ENCODE results near the gene CPSF4L.

The CPSF4L gene

DNA sequence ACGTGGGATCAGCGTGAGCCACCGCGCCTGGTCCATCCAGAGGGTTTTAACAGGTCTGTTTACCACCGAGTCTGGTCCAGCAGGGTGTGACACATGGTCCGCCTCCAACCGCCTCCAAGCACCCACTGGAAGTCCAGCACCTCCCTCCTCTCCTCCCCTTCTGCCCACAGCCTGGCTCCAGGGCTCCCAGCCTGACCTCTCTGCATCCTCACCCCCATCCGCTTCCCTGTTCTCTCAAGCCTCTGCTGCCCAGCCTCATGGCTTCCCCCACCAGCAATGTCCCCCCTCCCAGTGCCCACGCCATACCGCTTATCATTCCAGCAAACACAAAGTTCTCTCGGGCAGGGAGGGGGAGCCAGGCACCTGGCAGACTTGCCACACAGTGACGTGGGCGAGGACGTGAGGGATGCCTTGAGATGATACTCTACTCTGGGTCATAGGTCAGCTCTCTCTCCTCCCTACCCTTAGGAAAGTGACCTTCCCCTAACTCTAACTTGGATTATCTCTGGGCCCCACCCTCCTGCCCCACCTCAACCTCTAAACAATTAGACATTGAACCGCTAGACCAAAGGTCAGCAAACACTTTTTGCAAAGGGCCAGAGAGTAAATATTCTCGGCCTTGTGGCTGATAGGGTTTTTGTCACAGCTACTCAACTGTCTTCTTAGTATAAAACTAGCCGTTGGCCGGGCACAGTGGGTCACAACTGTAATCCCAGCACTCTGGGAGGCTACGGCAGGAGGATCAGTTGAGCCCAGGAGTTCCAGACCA, 27.0 kb upstream of the CPSF4L start:
- DNase-seq = peak; percentile 28

DNA sequence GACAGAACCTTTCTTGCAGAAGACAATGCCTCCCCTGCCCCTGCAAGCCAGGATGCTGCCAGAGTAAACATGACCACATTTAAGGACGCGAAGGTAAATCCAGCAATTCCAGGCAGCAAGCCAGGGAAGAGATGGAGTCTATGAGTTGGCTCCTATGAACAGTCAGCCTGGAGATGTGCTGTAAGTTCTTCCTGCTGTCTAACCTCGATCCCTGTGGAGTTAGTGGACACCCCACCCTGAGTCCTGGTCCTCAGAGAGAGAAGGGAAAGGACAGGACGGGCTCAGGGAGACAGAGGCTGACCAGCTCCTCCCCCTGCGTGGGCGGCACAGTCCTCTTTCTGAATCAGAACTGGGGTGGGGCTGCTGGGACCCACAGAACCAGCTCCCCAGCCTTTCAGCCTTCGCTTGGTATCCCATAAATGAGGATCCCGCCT, 25.2 kb upstream of the CPSF4L start:
- no peak for DNase-seq

DNA sequence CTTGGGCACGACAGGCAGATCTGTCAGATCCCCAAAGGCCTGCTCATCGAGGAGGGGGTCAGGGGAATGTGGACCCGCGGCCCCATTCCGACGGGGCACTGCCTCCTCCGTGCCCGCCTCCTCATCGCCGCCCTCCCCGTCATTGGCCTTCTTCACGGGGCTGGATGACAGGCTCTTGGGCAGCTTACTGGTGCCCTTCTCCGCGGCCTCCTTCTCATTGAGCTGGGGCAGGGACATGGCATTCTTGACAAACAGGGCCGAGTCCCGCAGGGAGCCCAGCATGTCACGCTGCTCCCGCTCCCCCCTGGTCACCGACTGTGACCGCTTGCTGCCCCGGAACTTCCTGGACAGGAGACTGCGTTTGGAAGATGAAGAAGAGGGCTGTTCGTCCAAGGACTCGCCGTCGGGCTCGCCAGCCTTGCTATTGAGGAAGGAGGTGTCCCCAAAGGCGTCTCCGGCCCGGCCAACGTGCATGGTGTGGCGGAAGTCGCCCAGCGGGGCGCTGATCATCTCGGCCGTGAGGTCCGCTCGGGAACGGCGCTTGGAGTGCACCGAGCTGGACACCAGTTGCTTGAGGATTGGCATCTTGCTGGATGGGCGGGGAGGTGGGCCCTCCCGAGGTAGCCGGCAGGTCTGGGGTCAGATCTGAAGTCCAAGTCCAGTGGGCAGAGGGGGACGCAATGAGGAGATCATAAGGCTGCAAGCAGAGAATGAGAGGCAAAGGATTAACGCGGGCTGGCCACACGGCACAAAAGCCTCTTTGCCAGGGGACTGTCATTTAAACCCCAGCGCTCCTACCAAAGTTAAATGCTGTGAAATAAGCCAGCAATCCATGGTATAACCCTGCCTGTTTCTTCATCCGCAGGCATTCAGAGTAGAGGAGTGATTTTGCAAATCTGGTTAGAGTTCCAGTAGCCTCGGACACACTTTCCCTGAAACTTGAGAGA, 24.5 kb upstream of the CPSF4L start:
- DNase-seq = no peak

DNA sequence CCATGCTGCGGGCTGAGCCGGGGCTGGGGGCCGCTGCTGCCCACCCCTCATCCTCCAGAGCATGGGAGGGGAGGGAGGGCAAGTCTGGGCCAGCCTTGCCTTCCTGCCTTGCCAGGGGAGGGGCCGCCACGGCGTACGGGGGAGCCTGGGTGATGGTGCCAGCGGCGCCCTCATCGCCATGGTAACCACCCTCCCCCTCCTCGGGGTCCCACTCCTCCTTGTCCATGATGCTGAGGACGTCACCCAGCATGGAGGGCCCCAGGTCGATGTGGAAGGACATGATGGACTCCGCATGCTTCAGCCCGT, 23.9 kb upstream of the CPSF4L start:
- DNase-seq = no peak

DNA sequence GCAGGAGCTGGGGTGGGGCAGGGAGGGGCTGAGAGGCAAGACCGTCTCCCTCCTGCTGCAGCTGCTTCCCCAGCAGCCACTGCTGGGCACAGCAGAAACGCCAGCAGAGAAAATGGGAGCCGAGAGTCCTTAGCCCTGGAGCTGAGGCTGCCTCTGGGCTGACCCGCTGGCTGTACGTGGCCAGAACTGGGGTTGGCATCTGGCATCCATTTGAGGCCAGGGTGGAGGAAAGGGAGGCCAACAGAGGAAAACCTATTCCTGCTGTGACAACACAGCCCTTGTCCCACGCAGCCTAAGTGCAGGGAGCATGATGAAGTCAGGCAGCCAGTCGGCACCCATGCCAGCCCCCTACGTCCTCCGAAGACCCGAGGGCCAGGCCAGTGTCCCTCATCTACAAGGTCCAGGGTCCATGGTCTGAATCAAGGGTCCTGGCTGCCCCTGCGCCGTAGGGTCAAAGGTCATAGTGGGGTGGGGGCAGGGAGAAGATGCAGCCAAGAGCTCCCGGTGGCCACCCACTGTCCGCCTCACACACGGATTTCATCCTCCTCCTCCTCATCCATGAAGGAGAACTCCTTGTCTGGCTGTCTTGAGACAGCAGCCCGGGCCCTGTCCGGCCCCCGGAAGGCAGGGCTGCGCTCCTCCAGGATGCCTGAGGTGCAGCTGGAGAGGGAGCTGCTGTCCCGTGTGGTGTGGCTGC, 23.4 kb upstream of the CPSF4L start:
- no peak for DNase-seq

DNA sequence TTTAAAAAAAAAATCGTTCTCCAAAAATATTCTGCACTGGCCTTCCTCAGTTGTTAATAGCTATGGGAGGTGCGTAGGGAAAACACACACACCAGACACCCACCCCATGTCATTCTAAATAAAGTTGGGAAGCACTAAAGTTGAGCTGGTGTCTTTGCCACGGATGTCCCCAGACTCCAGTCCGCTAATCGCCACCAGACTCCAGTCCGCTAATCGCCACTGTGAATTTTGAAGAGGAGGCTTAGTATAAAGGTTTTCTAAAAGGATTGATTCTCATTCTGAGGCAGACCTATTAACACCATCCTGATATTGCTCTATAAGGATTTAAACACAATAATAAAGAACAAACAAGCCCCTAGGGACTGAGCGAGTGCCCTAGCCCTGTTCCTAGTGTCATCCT, 22.7 kb upstream of the CPSF4L start:
- no peak for DNase-seq

DNA sequence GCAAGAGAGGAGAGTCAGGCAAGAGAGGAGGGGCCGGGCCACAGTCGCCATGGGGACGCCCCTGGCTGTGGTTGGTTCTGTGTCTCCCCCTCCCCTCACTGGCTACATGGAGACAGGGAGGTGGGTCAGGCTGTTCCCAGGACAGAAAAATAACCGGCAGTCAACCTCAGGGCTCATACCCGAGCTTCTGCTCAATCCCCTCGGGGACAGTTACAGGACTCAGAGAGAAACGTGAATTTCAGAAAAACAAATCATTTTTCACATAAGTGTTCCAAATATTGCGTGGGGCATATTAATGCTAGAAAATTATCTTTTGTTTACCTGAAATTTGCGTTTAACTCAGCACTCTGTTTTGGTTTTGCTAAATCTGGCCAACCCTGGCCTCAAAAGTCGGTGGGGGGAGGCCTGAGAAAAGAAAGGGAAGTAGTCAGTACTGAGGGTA, 22.2 kb upstream of the CPSF4L start:
- no peak for DNase-seq

DNA sequence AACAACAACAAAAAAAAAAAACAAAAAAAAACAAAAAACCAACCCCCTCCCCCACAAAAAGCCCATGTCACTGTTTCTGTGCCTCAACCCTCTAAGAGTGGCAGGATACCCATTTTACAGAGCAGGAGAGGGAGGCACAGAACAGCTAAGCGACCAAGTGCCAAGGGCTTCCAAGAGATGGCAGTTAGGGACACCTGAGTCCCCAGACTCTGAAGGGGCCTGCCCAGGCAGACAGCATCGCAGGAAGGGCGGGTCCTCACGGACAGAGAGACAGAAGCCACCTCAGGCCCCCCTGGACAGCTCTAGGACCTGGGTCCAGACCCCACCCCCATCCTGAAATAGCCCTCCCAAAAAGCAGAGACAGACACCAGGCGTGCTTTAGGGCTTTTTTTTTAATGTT, 21.6 kb upstream of the CPSF4L start:
- DNase-seq = no peak

DNA sequence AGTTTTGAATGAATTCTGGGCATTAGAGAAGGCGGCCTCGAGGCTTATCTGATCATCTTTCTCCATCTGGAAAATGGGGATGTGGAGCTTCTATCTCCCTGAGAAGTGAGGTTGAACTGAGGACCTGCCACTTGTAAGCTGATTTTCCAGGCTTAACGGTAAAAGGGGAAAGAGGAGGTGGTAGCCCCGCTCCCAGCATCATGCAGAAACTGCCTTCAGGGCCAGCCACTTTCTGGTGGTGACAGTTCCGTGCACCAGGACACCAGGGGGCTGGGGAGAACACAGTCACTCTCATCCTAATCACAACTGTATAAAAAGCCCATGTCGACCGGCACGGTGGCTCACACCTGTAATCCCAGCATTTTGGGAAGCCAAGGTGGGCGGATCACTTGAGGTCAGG, 20.9 kb upstream of the CPSF4L start:
- DNase-seq = no peak

DNA sequence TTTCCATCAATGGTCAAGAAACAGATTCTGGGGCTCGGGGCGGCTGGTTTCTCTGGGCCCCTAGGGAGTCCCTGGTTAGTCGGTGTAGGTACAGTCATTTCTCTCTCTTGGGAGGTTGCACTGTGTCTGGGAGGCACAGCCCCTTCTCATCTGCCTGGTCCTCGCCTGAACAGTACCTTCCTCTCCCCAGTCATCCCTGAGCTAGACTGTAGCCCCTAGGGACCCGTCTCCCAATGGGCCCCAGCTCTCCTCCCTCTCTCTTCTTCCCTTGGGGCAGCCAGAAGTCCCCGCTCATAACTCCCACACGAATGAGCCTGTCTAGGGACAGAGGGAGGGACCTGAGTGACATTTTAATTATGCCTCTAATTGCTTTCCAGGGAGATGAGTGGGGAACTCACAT, 20.2 kb upstream of the CPSF4L start:
- DNase-seq = no peak

DNA sequence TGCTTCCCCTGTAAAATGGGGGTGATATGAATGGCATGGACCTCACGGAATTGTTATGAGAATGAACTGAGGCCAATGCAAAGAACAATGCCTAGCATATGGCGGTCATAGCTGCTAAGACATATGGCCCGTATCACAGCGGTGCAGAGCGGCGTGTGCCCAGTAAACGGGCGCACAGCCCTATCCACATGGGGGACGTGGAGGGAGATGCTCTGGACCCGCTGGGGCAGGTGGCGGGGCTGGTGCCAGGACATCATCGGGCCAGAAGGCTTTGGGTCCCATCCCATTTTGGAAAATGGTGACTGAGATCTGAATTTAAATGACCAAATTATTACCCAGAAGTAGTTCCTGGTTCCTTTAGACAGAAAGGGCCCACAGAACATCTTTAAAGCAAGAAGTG, 18.5 kb upstream of the CPSF4L start:
- DNase-seq = no peak

DNA sequence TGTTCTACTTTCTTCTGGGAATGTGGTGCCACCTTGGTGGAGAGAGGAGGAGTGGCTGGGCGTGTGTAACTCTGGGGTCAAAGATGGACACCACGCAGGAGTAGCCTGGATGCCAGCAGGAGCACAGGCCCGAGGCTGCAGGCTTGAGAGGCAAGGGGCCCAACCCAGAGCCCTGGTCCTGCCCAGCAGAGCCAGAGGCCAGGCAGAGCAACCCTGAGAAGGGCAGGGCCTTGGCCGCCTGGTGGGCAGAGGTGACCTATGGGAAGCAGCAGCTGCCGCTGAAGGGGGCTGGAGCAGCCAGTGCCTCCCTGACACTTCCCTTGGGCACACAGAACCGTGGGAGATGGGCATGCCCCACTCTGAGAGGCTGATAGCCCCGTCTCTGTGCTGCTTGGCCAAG, 18.0 kb upstream of the CPSF4L start:
- DNase-seq = no peak

DNA sequence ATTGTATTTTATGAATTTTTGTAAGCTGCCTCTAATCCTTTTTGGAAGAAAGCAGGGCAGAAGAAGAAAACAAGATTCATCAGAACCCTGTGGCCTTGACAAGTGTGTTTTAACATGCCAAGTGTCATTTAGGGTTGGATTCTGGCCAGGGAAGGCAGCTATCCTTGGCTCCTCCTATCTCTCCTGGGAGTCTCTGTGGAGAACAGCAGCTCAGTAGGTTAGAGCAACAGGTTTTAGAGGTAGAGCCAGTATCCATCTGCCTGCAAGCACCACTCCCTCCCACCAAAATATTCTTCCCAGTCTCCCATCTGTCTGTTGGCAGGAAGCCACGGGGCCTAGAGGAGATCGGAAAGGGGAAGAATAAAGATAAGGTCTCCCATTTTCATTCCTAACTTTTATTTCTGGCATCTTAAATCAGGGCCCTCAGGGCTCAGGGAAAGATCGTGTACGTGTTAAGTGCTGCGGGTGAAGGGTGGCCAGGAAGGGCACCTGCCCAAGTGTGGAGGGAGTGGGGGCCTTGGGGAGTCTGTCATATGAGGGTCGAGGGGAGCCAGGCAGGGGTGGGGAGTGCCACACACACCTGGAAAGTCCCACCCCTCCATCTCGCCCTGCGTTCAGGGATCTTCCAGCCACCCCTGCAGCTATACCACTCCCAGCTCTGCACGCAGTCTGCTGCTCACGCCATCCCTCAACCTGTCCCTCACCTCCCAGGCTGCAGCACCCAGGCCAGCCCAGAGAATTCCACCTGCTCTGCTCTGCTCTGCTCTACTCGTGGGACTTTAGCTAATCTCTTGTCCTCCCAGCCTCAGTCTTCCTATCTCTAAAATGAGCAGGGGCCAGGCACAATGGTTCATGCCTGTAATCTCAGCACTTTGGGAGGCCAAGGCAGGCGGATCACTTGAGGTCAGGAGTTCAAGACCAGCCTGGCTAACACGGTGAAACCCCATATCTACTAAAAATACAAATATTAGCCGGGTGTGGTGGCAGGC, 17.1 kb upstream of the CPSF4L start:
- no peak for DNase-seq

DNA sequence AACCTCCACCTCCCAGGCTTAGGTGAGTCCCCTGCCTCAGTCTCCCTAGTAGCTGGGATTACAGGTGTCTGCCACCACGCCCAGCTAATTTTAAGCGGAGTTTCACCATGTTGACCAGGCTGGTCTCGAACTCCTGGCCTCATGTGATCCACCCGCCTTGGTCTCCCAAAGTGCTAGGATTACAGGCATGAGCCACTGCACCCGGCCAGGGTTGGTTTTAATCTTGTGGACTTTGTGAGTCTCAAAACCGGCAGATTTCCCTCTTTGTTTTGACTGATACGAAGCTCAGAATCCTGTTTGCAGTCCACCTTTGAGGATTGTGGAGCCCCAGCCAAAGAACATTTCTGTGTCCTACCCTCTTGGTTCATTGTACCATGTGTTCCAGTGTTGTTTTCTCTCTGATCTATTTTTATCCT, 16.4 kb upstream of the CPSF4L start:
- no peak for DNase-seq

DNA sequence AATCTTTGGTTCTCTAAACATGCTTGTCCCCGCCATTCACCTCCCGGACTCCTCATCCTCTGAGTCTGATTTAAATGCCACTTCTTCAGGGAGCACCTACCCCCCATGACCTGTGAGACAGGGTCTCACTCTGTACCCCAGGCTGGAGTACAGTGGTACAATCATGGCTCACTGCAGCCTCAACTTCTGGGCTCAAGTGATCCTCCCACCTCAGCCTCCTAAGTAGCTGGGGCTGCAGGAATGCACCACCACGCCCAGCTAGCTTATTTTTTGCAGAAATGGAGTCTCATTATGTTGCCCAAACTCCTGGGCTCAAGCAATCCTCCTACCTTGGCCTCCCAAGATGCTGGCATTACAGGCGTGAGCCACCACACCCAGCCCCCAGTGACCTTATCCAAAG, 12.8 kb upstream of the CPSF4L start:
- DNase-seq = no peak

DNA sequence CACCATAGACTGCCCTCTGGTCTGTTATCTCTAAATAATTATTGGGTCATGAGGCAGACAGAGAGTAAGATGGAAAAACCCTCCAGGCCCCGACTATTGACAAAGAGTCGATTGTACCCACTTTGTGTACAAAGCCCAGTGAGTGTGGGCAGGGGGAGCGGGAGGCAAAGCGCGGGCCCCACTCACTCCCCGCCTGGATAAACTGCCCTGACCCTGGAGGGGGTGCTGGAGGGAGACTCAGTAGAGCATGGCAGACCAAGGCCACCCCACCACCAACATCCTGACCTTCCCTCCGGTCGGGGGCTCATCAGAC, 11.2 kb upstream of the CPSF4L start:
- DNase-seq = no peak

DNA sequence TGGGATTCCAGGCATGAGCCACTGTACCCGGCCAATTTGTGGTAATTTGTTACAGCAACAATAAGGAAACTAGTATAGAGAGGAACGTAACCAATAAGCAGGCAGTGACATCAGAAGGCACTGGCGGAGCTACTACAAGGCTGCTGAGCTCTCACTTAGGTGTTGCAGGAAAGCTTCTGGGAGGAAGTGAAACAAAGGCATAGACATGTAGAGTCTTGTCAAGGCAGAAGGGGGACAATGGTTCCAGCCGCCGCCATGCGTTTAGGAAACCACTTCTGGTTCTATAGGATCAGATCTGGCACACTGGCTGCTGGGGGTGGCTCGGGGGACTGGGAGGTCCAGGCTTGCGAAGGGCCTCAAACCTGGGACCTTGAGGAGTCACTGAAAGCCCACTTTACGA, 9.4 kb upstream of the CPSF4L start:
- DNase-seq = no peak

DNA sequence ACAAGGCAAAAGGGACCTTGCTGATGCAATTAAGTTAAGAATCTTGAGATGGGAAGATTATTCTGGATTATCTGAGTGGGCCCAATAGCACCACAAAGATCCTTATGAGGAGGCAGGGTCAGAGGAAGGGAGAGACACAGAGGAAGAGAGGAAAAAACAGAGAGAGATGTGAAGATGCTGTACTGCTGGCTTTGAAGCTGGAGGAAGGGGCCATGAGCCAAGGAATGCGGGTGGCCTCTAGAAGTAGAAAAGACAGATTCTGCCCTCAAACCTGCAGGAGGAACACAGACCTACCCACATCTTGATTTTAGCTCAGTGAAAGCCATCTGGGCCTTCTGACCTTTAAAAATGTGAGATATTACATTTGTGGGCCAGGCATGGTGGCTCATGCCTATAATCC, 8.1 kb upstream of the CPSF4L start:
- DNase-seq = no peak

DNA sequence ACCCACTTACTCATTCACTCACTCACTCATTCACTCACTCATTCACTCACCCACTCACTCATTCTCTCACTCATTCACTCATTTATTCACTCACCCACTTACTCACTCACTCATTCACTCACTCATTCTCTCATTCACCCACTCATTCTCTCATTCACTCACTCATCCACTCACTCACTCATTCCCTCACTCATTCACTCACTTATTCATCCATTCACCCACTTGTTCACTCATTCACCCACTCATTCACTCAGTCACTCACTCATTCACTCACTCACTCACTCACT, 7.6 kb upstream of the CPSF4L start:
- DNase-seq = no peak

DNA sequence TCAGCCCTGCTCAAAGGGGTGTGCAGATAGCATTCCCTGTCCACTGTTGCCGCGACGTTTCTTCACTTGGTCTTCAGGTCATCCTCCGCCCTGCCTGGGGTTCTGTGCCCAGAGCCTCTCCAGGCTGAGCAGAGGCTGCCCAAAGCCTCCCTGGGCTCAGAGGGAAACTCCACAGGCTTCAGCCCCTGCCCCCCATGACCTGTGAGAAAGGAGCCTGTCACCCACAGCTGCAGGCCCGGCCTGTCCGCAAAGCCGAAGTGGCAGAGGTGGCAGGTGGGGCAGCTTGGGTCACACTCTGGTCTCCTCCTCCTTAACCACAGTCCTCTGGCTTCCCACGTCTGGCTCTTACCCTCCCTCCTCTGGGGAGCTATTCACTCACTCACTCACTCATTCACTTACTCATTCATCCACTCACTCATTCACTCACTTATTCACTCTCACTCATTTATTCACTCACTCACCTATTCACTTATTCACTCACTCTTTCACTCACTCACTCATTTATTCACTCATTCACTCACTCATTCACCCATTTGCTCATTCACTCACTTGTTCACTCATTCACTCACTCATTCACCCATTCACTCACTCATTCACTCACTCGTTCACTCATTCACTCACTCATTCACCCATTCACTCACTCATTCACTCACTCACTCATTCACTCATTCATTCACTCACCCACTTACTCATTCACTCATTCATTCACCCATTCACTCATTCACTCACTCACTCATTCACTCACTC, 7.1 kb upstream of the CPSF4L start:
- DNase-seq = no peak

DNA sequence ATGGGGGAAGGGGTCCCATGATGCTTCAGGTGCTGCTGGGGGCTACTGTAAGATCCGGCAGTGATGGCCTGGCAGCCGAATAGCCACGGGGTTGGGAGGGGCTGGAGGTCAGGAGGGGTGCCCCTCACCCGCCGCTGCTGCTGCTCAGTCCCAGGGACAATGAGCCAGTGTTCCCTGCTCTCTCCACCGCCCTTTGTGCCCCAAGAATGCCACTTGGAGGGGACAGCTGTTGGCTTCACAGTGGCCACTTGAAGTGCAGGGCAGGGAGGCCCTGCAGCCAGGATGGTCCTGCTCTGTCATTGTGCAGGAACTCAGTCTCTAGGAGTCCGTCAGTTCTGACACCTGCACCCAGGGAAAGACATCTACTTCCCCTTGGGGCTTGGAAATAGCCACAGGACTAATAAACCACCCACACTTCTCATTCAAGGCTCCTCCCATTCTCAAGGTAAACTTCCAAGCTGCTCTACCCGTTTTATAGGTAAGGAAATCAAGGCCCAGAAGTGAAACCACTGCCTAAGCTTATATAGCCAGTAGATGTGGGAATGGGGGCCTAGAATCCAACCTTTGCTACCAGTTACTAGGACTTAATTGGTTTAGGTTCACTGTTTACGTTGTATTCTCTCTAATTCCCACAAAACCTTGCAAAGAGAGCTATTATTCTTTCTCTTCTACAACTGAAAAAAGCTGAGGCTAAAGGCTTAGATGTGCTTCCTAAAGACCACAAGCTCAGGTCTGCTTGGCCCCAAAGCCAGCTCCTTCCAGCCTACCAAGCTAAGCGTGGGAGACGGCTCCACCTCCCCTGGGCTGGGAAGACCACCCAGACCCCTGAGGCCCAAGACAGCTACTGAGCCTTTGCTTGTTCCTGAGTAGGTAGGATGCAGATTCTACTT, 6.2 kb upstream of the CPSF4L start:
- no peak for DNase-seq
